Activated naive CD8-positive, alpha-beta T cell treated with anti-CD3 and anti-CD28 coated beads, Interleukin-2, amount 10 ng/mL, durations not matched to agents 7 days and 5 days (primary cell): ENCODE measurements around the gene PLA2G10. TPM values are rescaled to one million over a fixed set of nuclear protein-coding genes. Genes with fewer than 3 reads are reported as not detected.
"Not testable (repeated sequence)": the region's sequence is repeated elsewhere in the genome, so short reads cannot be mapped to it uniquely, and the experiment has no call there.

ENCODE experiments used
- ATAC-seq: fragments of 150-1000 bp; cut with Tn5 transposase; one replicate; pipeline ENCODE4 v1.10.0; 2021; ENCODE audit warnings: low read depth, moderate library complexity
- POLR2A ChIA-PET: fragments of 350-600 bp; sonication (Branson Sonifier 250); formaldehyde crosslinking; loops from one replicate; lab custom pipeline; 2021; ENCODE audit warnings: antibody characterized with exemption; lab: Charles Lee
- DNase-seq: peaks from one replicate; pipeline ENCODE4 v3.0.0; 2021
- H3K27ac Mint-ChIP-seq: one replicate; pipeline ENCODE4 v1.8.0; 2022; ENCODE audit warnings: mild to moderate bottlenecking, mixed read lengths
- H3K27me3 Mint-ChIP-seq: one replicate; pipeline ENCODE4 v1.8.0; 2022; ENCODE audit warnings: mild to moderate bottlenecking, moderate library complexity, mixed read lengths
- H3K36me3 Mint-ChIP-seq: one replicate; pipeline ENCODE4 v1.8.0; 2021; ENCODE audit warnings: mild to moderate bottlenecking, mixed read lengths
- H3K4me1 Mint-ChIP-seq: one replicate; pipeline ENCODE4 v1.8.0; 2021; ENCODE audit warnings: mixed read lengths
- H3K4me3 Mint-ChIP-seq: one replicate; pipeline ENCODE4 v1.8.0; 2022; ENCODE audit warnings: mild to moderate bottlenecking, moderate library complexity, mixed read lengths
- H3K9me3 Mint-ChIP-seq: one replicate; pipeline ENCODE4 v1.8.0; 2021; ENCODE audit warnings: mixed read lengths
- total RNA-seq, 2 experiments: library from RNA; stranded (reverse); gene quantifications; one replicate each; pipeline ENCODE4 v1.2.3, GENCODE V29; 2021

Gene PLA2G10
- total RNA-seq, 2 experiments from 2014 or later = not detected

DNA sequence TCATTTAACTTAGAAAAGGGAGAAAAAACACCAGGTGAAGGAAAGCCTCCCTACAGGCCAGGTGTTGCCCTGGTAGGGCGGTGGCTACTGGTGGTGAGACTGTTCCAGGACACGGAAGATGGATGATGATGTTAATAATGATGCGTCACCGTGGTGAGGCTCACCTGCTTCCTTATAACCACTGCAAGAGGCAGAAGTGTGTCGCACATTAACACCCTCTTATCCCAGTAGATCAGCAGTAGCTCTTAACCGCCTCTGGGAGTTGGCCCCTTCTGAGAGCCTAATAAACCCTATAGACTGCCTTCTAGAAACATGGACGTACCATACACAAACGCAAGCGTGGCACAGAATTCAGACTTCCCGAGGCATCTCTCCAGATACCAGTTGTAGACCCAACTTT lies 53.6 kb downstream of the PLA2G10 start:
- no peaks in the 10 kb centered on the region for H3K9me3 Mint-ChIP-seq
- no peak for ATAC-seq

DNA sequence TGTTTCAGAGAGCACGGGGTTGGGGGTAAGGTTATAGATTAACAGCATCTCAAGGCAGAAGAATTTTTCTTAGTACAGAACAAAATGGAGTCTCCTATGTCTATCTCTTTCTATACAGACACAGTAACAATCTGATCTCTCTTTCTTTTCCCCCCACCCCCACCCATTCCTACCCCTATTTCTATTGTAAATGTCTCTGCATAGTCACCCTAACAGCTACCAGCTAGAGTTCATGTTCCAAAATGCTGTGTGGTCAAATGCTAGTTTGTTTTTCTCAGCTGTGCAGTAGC lies 57.2 kb downstream of the PLA2G10 start:
- DNase-seq, H3K4me3 Mint-ChIP-seq, POLR2A ChIA-PET, H3K9me3 Mint-ChIP-seq, H3K27ac Mint-ChIP-seq, ATAC-seq, H3K27me3 Mint-ChIP-seq, H3K36me3 Mint-ChIP-seq: not testable (repeated sequence)
- H3K4me1 Mint-ChIP-seq = peaks cover 25% of the 10 kb centered on the region

More for the DNA sequence above, 53.6 kb downstream of the PLA2G10 start:
- peaks cover 12% of the 10 kb centered on the region for H3K36me3 Mint-ChIP-seq
- H3K27me3 Mint-ChIP-seq = no peaks in the 10 kb centered on the region
- POLR2A ChIA-PET = interaction anchor here (0.8 kb wide), 1 partner anchor 17 kb away, joined by 4 read pairs; no protein-coding TSS in a partner anchor
- H3K4me1 Mint-ChIP-seq = peaks cover 11% of the 10 kb centered on the region
- H3K4me3 Mint-ChIP-seq = no peak overlapping the region
- no peak overlapping the region for H3K27ac Mint-ChIP-seq
- DNase-seq = no peak

DNA sequence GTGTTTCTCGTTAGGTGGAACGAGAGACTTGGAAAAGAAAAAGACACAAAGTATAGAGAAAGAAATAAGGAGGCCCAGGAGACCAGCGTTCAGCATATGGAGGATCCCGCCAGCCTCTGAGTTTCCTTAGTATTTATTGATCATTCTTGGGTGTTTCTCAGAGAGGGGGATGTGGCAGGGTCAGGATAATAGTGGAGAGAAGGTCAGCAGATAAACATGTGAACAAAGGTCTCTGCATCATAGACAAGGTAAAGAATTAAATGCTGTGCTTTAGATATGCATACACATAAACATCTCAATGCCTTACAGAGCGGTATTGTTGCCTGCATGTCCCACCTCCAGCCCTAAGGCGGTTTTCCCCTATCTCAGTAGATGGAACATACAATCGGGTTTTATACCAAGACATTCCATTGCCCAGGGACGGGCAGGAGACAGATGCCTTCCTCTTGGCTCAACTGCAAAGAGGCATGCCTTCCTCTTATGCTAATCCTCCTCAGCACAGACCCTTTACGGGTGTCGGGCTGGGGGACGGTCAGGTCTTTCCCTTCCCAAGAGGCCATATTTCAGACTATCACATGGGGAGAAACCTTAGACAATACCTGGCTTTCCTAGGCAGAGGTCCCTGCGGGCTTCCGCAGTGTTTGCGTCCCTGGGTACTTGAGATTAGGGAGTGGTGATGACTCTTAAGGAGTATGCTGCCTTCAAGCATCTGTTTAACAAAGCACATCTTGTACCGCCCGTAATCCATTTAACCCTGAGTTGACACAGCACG lies 57.7 kb downstream of the PLA2G10 start:
- H3K27me3 Mint-ChIP-seq, H3K4me3 Mint-ChIP-seq, H3K36me3 Mint-ChIP-seq, ATAC-seq, H3K27ac Mint-ChIP-seq, POLR2A ChIA-PET, DNase-seq, H3K9me3 Mint-ChIP-seq: not testable (repeated sequence)
- H3K4me1 Mint-ChIP-seq = peaks cover 28% of the 10 kb centered on the region

DNA sequence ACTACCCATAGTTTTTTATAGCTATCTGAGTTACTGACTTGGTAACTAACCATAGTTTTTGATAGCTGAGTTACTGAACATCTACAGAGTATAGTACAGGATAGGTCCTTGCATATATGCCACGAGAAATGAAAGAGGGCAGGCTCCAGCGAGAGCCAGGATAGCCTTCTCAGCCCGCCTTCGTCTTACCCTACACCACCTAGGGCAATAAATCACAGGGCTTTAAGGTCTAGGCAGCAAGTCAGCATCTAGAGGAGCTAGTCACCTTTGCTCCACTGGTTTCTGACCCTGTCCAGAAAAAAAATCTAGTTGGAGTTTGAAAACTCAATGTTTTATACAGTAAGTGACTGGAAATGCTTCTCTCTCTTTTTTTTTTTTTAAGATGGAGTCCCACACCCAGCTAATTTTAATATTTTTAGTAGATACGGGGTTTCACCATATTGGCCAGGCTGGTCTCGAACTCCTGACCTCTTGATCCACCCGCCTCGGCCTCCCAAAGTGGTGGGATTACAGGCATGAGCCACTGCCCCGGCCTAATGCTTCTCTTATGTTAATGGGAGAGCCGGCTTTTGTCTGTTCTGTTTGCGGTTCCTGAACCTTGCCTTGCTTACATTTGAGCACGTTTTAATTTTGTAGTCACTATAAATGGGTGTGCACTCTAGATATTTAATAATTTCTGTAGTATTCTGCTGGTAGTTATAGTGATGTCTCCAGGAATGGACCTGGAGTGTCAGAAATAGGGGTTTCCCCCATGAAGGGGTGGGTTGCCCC lies 58.5 kb downstream of the PLA2G10 start:
- ATAC-seq = no peak
- POLR2A ChIA-PET = interaction anchor here (0.5 to 0.7 kb wide), 2 partner anchors 9 to 21 kb away, joined by 3 to 4 read pairs; no protein-coding TSS in a partner anchor
- H3K4me1 Mint-ChIP-seq = peaks cover 30% of the 10 kb centered on the region
- no peaks in the 10 kb centered on the region for H3K9me3 Mint-ChIP-seq
- peaks cover 5% of the 10 kb centered on the region for H3K36me3 Mint-ChIP-seq
- no peak for DNase-seq
- no peak overlapping the region for H3K27ac Mint-ChIP-seq
- no peaks in the 10 kb centered on the region for H3K27me3 Mint-ChIP-seq
- no peak overlapping the region for H3K4me3 Mint-ChIP-seq

DNA sequence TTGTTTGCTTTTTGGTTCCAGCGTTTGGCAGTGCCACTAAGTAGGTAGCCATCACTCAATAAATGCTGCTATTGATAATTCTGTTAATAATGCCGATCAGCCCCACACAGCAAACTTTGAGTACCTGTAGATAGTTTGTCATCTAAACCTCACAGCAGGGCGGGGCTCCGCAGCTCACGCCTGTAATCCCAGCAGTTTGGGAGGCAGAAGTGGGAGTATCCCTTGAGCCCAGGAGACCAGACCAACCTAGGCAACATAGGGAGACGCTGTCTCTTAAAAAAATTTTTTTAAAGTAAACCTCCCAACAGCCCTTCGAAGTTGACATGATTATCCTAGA lies 59.8 kb downstream of the PLA2G10 start:
- H3K4me3 Mint-ChIP-seq = peak overlapping the region; percentile 97
- POLR2A ChIA-PET = interaction anchor here (0.6 to 1.4 kb wide), 4 partner anchors 8 to 715 kb away, joined by 3 to 6 read pairs (median 4); partner anchors contain the start of gene ERCC4
- ATAC-seq = no peak
- peaks cover 7% of the 10 kb centered on the region for H3K36me3 Mint-ChIP-seq
- DNase-seq = no peak
- no peaks in the 10 kb centered on the region for H3K27me3 Mint-ChIP-seq
- H3K9me3 Mint-ChIP-seq = no peaks in the 10 kb centered on the region
- peak overlapping the region; percentile 97 for H3K27ac Mint-ChIP-seq
- peaks cover 36% of the 10 kb centered on the region for H3K4me1 Mint-ChIP-seq

DNA sequence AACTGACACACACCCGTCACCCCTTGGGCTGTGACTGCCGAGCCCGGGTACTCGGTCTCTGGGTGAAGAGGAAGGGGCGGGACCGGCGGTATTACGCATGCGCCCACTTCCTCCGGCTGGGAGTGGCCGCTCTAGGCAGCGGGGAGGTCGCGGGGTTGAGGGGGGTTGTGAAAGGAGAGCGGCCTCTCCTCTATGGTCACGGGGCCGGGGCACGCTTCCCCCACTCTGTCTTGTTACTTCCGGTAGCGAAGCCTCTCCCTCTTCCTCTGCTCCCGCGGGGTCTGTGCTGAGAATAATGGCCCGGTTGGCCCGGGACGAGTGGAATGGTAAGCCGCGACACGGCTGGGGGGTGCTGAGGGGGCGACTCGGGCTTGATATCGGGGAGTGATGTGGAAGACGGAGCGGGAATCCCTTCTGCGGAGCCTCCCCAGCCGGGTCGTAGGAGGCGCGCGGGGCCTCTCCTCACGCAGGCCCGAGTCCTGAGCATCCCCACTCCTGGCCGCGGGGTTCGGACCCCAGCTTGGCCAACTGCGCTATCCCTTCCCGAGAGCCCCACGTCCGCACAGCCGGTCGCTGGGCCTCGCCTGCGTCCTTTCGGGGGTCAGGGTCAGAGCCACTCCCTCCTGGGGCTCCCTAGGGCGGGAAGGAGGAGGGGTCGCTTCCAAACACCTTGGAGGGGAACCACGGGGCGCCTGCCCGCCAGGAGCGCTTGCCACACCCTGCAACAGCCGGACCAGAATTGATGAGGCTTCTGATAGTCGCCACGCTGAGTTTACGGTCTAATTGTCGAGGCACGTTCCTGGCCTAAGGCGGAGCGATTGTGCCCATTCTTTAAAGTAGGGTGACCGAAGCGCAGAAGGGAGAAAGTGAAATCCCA lies 61.2 kb downstream of the PLA2G10 start, which contains the start of gene BFAR:
Gene BFAR (plus strand): TSS at position 259 of the 877 bp plus-strand sequence. CDS start 11,396 bp downstream, outside the sequence.
- Mint-ChIP-seq H3K4me1 (peaks cover 43% of the 10 kb centered on the region), H3K27me3 (no peaks in the 10 kb centered on the region), H3K4me3 (peak within 1 kb of the TSS; percentile 97), H3K9me3 (no peaks in the 10 kb centered on the region), H3K36me3 (peaks cover 5% of the 10 kb centered on the region), H3K27ac (peak within 1 kb of the TSS; percentile 97)
- ATAC-seq = peak; percentile 79
- POLR2A ChIA-PET = interaction anchor here (0.6 to 1.4 kb wide), 5 partner anchors 9 to 1403 kb away, joined by 3 to 6 read pairs (median 4); no protein-coding TSS in a partner anchor
- peak; percentile 99 for DNase-seq

DNA sequence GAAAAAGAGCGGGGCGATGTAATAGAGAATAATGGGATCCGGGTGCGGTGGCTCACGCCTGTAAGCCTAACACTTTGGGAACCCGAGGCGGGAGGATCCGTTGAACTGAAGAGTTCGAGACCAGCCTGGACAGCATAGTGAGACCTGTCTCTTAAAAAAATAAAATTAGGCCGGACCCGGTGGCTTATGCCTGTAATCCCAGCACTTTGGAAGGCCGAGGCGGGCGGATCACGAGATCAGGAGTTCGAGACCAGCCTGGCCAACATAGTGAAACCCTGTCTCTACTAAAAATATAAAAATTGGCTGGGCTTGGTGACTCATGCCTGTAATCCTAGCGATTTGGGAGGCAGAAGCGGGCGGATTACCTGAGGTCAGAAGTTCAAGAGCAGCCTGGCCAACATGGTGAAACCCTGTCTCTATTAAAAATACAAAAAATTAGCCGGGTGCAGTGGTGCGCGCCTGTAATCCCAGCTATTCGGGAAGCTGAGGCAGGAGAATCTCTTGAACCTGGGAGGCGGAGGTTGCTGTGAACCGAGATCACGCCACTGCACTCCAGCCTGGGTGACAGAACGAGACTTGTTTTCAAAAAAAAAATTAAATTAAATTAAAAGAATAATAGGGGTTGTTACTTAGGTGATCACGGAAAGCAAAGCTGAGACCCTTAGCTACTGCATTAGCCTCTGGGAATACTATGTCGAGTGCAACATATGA lies 63.3 kb downstream of the PLA2G10 start:
- peak overlapping the region; percentile 99 for H3K27ac Mint-ChIP-seq
- not testable (repeated sequence) for H3K9me3 Mint-ChIP-seq, H3K27me3 Mint-ChIP-seq, DNase-seq, ATAC-seq
- H3K4me3 Mint-ChIP-seq = peak overlapping the region; percentile 97
- peaks cover 12% of the 10 kb centered on the region for H3K36me3 Mint-ChIP-seq
- POLR2A ChIA-PET = interaction anchor here (0.6 to 1.5 kb wide), 5 partner anchors 27 to 438 kb away, joined by 3 to 4 read pairs (median 3); no protein-coding TSS in a partner anchor
- H3K4me1 Mint-ChIP-seq = peaks cover 40% of the 10 kb centered on the region

DNA sequence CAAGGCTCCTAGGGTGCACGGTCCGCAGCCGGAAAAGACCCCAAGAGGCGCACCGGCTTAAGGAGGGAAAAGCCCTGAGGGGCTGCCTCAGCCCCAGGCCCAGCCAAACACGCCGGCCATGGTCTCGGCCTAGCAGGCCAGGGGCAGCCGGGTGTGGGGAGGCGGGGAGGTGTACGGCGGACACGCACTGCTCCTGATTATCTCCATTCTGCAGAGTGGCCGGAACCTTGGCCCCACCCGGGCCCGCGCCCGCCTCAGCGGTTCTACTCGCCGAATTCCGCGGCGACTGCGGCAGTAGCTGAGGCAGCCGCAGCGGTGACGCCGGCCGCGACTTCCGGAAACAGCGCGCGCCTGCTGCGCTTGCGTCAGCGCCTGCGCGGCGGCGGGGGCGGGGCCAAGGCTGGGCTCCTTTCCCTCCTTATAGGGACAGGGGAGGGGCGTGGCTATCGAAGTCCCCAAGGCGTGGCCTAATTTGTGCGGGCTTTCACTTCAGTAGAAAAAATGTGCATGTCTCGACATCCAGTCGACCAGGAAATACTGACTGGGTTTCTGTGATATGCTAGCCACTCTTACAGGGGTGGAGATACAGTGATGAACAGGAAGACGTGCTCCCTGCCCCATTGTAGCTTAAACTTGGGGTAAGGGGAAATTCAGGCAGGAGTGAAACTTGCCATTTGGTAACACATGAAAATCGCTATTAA lies 64.0 kb downstream of the PLA2G10 start, which contains the start of gene PARN:
Gene PARN (minus strand): TSS at position 342 of the 701 bp plus-strand sequence. CDS start 135 bp downstream, at position 207.
- Mint-ChIP-seq H3K4me1 (peaks cover 38% of the 10 kb centered on the region), H3K27me3 (no peaks in the 10 kb centered on the region), H3K36me3 (peaks cover 12% of the 10 kb centered on the region), H3K9me3 (no peaks in the 10 kb centered on the region), H3K4me3 (peak within 1 kb of the TSS; percentile 97), H3K27ac (peak within 1 kb of the TSS; percentile 99)
- DNase-seq (peak; percentile 99), ATAC-seq (peak; percentile 60)
- POLR2A ChIA-PET = interaction anchor here (0.6 to 1.5 kb wide), 6 partner anchors 26 to 438 kb away, joined by 3 to 4 read pairs (median 3); no protein-coding TSS in a partner anchor

DNA sequence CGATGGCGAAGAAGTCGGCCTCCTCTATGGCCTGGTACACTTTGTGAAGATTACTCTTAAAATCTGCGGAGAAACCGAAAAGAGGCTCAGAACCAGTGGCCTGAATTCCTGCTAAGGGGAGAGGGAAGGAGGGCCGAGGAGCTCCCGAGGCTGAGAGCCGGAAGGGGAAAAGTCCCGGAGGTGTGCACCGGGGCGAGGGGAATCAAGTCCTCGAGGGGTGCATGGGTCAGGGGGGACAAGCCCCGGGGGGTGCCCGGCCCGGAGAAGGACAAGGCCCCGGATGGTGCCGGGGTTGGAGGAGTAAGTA lies 64.5 kb downstream of the PLA2G10 start:
- DNase-seq (no peak), ATAC-seq (peak; percentile 3)
- H3K36me3 Mint-ChIP-seq = peaks cover 14% of the 10 kb centered on the region
- H3K4me1 Mint-ChIP-seq = peaks cover 35% of the 10 kb centered on the region
- H3K9me3 Mint-ChIP-seq = no peaks in the 10 kb centered on the region
- POLR2A ChIA-PET = interaction anchor here (1.2 to 1.5 kb wide), 2 partner anchors 28 to 34 kb away, joined by 3 to 4 read pairs; no protein-coding TSS in a partner anchor
- peak overlapping the region; percentile 99 for H3K27ac Mint-ChIP-seq
- peak overlapping the region; percentile 97 for H3K4me3 Mint-ChIP-seq
- no peaks in the 10 kb centered on the region for H3K27me3 Mint-ChIP-seq

DNA sequence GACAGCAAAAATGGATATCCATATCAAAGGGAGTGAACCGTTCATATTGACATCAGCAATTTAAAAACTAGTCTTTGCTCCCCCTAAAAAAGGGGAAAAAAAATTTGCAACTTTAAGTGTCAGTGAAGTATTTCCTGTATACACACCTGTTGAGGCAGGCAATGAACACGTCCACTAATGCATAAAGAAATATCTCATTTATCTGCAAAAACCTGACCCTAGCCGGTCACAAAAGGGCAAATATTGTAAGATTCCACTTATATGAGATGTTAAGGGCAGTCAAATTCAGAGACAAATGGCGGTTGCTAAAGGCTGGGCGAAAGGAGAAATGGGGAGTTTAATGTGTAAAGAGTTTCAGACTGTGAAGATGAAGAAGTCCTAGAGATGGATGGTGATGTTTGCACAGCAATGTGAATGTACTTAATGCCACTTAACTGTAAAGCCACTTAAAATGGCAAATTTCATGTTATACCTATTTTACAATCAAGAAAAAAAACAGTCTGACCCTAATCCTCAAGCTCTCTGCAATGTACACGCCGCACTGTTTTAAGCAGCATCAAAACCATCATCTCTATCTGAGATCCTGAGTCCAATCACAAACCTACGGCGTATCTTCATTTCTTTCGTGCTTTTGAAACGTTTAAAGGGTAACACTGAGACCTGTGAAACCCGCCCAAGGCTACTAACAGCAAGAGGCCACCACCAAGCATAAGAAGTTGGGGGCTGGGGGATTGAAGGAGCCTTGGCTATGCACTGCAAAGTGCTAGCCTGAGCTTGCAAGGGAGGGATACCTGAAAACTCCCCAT lies 65.1 kb downstream of the PLA2G10 start:
- POLR2A ChIA-PET = interaction anchor here (1.2 to 1.5 kb wide), 2 partner anchors 28 to 33 kb away, joined by 3 to 4 read pairs; no protein-coding TSS in a partner anchor
- Mint-ChIP-seq H3K27me3 (no peaks in the 10 kb centered on the region), H3K4me1 (peaks cover 29% of the 10 kb centered on the region), H3K27ac (peak overlapping the region; percentile 99), H3K9me3 (no peaks in the 10 kb centered on the region), H3K36me3 (peaks cover 14% of the 10 kb centered on the region), H3K4me3 (peak overlapping the region; percentile 97)
- ATAC-seq (no peak), DNase-seq (no peak)

DNA sequence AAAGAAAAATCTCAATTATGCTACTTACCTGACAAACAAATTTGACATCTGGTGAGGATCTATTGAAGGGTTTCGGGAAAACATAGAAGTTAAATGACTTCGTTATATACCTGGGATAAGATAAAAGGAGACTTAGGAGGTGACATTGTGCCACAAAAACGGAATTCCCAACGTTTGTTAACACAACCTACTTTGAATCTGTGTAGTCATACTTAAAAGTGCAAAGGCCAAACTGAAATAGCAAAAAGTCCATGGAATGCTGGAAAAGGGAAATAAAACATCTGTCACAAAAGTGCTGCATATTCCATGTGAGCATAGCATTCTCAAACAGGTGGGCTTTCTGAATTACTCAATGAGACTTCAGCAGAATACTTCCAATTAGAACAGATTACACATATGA lies 67.0 kb downstream of the PLA2G10 start:
- Mint-ChIP-seq H3K4me3 (no peak overlapping the region), H3K27ac (no peak overlapping the region), H3K27me3 (no peaks in the 10 kb centered on the region), H3K9me3 (no peaks in the 10 kb centered on the region), H3K4me1 (peaks cover 27% of the 10 kb centered on the region), H3K36me3 (peaks cover 20% of the 10 kb centered on the region)
- no peak for ATAC-seq
- DNase-seq = no peak
- POLR2A ChIA-PET = no interaction called here
